SH-SY5Y (cell line): ENCODE results near the gene N4BP2.

Experiments
- GATA2 ChIP-seq: IDR thresholded peaks from 2 replicates; pipeline ENCODE4 v1.6.1; 2011; ENCODE audit warnings: mild to moderate bottlenecking, low read depth, low read length
- GATA3 ChIP-seq: IDR thresholded peaks from 2 replicates; pipeline ENCODE4 v1.6.1; 2011; ENCODE audit warnings: low read depth, mild to moderate bottlenecking, low read length, moderate library complexity

DNA sequence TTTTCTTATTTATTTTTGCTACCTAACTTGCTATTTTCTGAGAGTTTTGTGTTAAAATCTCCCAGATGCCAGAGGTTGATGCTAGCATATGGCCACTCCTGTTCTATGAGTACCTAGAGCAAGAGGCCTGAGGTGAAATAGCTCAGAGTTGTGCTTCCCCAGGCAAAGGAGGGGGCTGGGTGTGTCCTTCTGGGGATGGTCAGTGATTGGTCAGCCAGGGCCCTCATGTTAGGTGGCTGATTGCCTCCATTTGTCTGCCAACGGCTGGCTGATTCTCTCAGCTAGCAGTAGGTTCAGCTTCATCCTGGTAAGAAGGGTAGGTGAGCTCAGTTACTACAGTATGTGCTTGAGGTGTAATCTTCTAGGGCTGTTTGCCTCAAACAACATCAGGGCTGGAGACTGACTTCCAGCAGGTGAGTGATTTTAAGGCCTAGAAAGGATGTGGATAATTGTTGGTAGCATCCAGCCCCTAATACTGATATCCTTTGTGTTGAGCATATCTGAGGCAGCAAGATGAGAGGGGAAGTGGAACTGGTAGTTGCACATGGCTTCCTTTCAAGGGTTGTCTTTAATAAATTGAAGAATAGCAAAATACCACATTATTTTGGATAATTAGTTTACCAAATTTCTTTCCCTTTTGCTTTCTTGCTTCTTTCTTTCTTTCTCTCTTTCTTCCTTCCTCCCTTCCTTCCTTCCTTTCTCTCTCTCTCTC, 77.7 kb downstream of the N4BP2 start:
- no peak for TF ChIP-seq GATA2
- no peak for TF ChIP-seq GATA3
